Measurements from ENCODE around the gene TTC27.
"Not testable (repeated sequence)": the region's sequence is repeated elsewhere in the genome, so short reads cannot be mapped to it uniquely, and the experiment has no call there.

TTC27 gene

DNA sequence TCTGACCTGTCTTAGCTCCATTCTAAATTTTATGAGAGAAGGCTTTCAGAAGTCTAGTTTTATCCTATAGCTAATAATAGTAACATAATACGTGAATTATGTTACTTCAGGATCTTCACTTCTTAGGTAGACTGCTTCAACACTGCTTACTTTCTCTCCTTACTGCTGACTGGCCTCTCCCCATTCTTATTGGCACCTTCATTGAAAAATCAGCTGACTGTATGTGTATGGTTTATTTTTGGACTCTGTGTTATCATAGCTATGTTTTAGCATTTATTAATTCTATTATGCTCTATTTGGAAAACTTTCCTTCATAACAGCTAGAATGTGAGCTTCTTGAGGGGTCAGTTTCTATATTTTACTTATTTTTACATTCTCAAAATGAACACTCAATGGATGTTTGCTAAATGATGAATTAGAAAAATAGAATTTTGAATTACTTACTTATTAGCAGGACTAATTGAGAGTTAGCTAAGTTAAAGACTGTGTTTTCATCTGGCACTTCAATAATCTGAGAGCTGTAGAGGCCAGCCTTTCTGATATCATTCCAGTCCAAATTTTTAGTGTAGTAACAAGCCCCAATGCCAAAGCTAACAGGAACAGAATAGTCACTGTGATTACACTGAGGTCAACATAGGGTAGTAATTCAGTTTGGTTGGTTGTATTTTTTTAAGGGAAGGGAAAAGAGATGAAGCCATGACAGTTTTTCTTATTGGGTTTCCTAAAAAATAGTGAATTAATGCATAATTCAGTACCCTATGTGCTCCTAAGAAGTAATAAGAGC is 92.3 kb downstream of the TTC27 start:
- no peak for DNase-seq (ENCODE audit: low read depth)

GRCh38 chr2:32720771-32721170 is 92.9 kb downstream of the TTC27 start:
- no peak for DNase-seq (ENCODE audit: low read depth)

DNA sequence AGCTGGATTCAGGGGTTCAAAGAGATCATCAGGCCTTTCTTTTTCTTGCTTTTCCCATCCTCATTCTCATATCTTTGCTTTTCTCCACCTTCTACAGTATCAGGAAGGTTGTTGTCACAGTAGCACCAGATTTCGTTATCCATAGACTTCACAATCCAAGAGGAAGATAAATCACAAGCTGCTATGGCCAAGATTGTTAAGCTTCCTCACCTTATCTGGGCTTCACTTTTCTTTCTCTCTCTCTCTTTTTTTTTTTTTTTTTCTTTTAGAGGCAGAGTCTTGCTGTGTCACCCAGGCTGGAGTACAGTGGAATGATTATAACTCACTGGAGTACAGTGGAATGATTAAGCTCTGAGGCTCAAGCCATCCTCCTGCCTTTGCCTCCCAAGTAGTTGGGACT is 93.5 kb downstream of the TTC27 start:
- no peak for DNase-seq (ENCODE audit: low read depth)

DNA sequence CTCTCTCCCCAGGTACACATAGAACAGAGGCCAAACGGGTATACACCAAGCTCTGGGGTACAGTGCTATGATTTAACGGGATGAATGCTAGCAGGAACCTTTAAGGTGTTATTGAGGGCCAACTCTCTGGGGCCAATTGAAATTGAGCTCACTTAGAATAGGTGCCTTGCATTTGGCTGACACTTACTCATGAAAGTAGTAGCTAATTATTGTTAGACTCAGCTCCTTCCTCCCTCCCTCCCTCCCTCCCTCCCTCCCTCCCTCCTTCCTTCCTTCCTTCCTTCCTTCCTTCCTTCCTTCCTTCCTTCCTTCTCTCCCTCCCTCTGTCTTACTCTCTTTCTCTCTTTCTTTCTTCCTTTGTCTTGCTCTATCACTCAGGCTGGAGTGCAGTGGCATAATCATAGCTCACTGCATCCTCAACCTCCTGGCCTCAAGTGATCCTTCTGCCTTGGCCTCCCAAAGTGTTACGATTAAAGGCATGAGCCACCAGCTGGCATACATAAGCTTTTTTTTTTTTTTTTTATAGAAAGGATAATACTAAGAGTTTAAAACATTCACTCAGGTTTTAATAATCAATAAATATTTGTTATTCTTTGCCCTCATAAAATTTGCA is 95.7 kb downstream of the TTC27 start:
- no peak for DNase-seq (ENCODE audit: low read depth)

DNA sequence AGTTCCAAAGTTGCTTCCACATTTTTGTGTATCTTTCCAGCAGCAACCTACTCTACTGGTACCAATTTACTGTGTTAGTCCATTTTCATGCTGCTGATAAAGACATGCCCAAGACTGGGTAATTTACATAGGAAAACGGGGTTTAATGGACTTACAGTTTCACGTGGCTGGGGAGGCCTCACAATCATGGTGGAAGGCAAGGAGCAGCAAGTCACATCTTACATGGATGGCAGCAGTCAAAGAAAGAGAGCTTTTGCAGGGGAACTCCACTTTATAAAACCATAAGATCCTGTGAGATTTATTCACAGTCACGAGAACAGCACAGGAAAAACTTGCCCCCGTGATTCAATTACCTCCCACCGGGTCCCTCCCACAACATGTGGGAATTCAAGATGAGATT is 98.8 kb downstream of the TTC27 start:
- not testable (repeated sequence) for DNase-seq (ENCODE audit: low read depth)

DNA sequence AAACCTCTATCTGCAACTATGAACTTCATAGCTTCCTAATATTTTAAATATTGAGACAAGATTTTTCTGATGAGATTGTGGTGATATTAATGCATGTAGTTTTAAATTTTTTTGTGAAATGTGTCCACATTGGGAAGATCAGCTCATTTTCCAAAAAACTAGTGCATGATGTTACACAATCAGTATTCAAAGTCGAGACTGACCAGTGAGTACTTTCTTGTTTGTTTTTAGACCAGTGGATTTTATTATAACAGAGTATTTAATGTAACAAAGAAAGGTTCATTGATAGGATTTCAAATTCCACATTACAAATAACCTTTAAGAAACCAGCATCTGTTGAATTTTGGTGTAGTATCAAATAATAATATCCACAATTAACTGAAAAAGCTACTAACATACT is 99.3 kb downstream of the TTC27 start:
- DNase-seq (ENCODE audit: low read depth): no peak

DNA sequence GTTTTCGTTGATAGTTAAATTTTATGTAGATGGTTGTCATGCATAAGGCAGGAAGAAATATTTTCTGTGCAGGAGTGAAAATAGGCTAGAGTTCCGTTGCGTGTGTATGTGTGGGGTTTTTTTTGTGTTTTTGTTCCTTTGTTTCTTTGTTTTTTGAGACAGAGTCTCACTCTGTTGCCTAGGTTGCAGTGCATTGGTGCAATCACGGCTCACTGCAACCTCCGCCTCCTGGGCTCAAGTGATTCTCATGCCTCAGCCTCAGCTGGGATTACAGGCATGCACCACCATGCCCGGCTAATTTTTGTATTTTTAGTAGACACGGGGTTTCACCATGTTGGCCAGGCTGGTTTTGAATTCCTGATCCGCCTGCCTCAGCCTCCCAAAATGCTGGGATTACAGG is 103.1 kb downstream of the TTC27 start:
- not testable (repeated sequence) for DNase-seq (ENCODE audit: low read depth)

DNA sequence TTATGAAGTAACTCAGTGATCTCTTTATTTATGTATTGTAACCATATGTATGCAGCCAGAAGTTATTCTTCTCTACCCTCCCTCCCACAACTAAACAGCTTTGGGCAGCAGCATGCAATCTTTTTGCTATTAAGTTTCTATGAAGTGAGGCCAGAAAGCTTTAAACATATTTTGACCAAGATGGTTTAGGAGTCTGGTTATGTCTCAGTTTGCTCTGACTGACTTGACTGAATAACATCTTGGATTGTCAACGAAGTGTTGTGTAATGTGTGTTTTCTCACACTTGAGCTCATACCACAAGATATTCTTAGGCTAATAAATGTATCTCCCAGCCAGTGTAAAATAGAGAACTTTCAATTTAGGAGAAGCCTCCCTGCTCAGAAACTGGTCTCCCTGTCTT is 104.3 kb downstream of the TTC27 start:
- no peak for DNase-seq (ENCODE audit: low read depth)

- DNase-seq (ENCODE audit: low read depth): no peak
Measured at GRCh38 chr2:32732912-32733472, 105.1 kb downstream of the TTC27 start.

DNA sequence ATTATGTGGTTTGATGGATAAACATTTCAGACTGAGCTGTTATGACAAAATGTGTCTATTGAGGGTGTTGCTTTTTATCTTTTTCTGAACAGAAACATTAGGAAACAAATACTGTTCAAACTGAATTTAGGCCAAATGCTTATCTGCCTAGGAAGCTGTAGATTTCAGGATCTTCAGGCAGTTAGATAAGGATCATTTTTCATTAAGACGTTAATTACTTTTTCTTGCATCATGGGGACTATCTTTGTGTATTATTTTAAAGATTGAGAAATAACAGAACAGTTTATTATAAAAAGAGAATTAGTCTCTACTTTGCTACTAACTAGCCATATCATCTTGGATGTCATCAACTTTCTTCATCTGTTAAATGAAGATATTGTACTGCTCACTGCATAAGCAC is 107.5 kb downstream of the TTC27 start:
- DNase-seq (ENCODE audit: low read depth): no peak

DNA sequence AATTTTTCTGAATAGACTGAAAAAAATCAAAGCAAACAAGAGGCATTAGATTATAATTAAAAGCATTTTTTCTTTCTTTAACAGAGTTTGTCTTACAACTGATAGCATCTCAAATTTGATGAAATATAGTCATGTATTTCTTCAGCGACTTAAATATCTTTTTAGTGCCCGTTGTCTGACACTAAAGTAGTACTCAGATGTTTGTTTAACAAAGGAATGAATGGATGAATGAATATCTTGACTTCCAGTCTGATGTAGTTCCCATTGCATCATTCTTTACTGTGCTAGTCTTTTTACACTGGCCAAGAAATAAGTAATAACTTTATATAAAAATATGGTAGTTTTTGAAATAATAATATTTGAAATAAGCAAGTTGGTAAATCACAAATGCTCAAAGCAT is 111.1 kb downstream of the TTC27 start:
- DNase-seq (ENCODE audit: low read depth): no peak

DNA sequence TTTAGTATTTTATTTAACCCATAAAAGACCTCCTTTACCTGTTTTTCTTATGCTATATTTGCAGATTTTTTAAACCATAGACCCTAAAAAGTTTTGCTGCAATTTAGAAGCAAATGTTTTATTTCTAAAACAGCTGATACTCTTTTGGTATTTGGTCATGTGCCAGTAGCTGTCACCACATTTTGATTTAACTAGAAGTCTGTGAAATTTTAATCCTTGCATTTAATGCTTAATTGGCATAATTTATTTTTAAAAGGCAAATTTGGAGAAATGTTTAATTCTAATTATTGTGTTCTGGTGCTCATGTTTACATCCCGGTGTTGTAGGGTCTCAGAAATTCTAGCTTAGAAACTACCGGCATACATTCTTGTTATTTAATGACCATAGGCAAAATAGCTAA is 111.8 kb downstream of the TTC27 start:
- no peak for DNase-seq (ENCODE audit: low read depth)

- DNase-seq (ENCODE audit: low read depth): no peak
Measured at GRCh38 chr2:32741575-32741974, 113.7 kb downstream of the TTC27 start.

DNA sequence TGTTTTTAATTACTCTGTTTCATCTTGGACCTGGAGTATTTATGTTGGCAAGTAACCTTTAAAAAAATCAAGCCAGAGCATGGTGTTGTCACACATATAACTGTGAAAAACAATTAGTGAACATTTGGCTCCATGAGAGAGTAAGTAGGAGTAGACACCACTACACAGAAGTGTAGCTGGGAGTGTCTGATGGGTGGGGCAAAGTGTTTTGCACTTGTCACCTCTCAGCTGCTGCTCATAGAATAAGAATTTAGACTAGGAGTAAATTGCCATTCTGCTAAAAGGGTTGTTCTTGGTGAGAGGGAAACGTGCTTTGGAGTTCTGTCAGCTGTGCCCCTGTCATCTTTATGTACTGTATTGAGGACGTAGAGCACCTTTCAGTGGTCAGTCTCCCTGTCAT is 114.5 kb downstream of the TTC27 start:
- DNase-seq (ENCODE audit: low read depth): no peak

DNA sequence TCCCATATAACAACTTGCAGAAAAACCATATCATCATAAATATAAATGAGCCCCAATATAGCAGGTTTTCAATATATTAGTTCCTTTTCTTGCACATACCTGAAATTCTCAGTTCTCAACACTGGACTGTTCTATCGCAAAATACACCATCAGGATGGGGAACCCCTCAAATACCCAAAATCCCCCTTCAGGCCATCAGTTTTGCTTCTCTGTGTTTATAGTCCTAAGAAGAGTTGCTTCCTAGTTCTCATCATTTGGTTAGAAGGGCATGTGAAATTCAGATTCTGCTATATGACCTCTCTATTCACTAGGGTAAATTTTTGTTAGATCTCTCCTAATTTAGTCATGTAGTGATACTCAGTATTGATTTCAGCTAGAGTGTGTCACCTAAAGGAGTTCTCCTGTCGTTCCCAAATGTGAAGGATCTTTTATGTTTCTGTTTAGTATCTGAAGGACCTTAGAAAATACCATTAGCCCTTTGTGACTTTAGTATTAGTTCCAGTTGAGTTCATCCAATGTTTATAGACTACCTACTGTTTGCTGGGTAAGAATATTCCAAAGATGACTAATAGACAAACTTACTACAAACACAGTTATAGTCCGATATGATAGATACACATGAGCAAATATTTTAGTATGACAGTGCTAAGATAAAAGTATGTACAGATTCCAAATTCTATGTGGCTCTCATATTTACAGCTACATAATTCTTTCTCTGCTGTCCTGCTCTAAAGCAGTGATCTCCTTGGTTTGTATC is 115.8 kb downstream of the TTC27 start:
- DNase-seq (ENCODE audit: low read depth): no peak

DNA sequence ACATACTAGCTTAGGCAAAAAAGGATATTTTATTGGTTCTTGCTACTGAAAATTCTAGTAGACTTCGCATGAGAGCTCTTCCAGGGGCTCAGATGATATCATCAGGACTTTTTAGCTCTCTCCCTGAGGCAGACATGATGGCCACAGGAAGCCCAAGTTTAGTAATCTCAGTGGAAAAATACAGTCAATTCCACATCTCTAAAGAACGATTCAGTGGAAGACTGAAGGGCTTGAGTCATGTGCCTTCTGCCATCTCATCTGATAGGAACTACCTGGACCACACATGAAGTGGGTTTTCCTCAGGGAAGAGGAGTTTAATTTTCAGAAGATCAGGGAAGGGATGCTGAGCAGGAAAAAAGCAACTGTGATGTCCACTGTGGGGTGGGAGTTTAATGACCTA is 117.3 kb downstream of the TTC27 start:
- DNase-seq (ENCODE audit: low read depth): no peak

GRCh38 chr2:32745675-32746074 is 117.8 kb downstream of the TTC27 start:
- no peak for DNase-seq (ENCODE audit: low read depth)

DNA sequence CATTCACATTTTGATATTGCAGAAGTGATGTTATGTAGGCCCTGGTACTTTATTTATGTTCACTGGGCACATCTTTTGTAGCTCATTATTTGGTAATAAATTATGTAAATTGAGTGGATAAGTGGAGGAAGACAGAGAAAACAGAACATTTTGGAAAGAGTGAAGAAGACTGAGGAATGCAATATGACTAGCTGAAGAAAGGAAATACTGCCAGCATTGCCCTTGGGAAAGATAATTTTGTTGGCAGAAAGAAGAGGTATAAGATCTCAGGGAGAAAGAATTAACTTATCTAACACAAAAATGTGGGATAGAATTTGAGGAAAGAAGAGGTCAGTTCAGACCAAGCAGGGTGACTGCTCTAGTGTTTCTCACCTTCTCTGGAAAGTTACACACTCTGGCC is 118.8 kb downstream of the TTC27 start:
- DNase-seq (ENCODE audit: low read depth): no peak

- no peak for DNase-seq (ENCODE audit: low read depth)
Measured at GRCh38 chr2:32748158-32748557, 120.3 kb downstream of the TTC27 start.

DNA sequence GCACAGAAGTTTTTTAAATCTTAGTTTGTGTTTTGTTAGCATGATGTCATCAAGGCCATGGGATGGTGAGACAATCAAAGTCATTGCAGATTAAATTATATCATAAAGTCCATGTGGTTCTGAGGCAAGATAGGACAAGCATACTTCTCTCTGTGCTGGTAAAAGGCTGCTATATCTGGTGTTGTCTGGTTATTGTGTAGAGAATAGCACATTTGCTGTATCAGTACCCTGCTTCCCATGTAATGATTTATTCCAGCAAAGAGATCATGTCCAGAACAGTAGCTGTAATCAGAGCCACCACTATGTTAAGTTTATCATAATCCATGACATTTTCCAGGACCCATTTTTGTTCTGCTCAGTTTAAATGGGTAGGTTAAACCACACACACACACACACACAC is 123.0 kb downstream of the TTC27 start:
- no peak for DNase-seq (ENCODE audit: low read depth)

- DNase-seq (ENCODE audit: low read depth): no peak
Measured at GRCh38 chr2:32752205-32752604, 124.4 kb downstream of the TTC27 start.

DNA sequence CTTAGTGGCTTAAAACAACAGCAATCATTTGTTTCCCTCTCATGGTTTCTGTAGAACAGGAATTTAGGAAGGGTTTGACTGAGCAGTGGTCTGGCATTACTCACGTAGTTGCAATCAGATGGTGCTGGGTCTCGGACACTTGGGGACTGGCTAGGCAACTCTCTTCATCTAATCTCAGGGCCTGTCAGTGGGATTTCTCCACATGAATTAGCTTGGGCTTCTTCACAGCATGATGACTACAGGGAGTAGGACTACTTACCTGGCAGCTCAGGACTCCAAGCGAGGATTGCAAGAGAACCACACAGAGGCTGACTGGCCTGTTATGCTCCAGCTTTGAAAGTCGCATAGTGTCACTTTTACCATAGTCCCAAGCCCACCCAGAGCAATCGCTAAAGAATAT is 125.1 kb downstream of the TTC27 start:
- DNase-seq (ENCODE audit: low read depth): no peak

- DNase-seq (ENCODE audit: low read depth): not testable (repeated sequence)
Measured at GRCh38 chr2:32754676-32755075, 126.8 kb downstream of the TTC27 start.
